ENCODE measurements around the gene KDM2A. TPM values are rescaled to one million over a fixed set of nuclear protein-coding genes. Genes with fewer than 3 reads are reported as not detected.
A peak's percentile ranks its signal among the peaks of the same experiment; 100 is the strongest.

KDM2A gene
- total and polyA plus RNA-seq, 2 of the 13 experiments (the other 11 are each of a cell fraction or from before 2014, with no cell fraction given), result 31.3 to 31.4 TPM

GRCh38 chr11:67239783-67240575, 120.9 kb downstream of the KDM2A start (continued):
- TF ChIP-seq ZNF546 (CRISPR knock-in tag; conservative IDR thresholded peaks at IDR 0.05) (no peak), SIN3A (IDR thresholded peaks at IDR 0.05; ENCODE audit: borderline replicate concordance, low read depth, low read length) (peak; percentile 94; the same call in 1 of the 2 replicates), PRDM10 (CRISPR knock-in tag; IDR thresholded peaks at IDR 0.05; ENCODE audit: low read depth) (peak; percentile 74), PHF20 (CRISPR knock-in tag; IDR thresholded peaks at IDR 0.05) (0 out of 2 replicates have a peak, but pooled peaks have one; percentile 27), TARDBP (CRISPR knock-in tag; IDR thresholded peaks at IDR 0.05) (peak; percentile 31; the same call in 1 of the 2 replicates), ZNF333 (CRISPR knock-in tag; IDR thresholded peaks at IDR 0.05; ENCODE audit: borderline replicate concordance) (no peak), SMYD3 (CRISPR knock-in tag; IDR thresholded peaks at IDR 0.05) (no peak), ZNF263 (CRISPR knock-in tag; IDR thresholded peaks at IDR 0.05) (peak; percentile 44; the same call in 1 of the 2 replicates), ZNF3 (CRISPR knock-in tag; IDR thresholded peaks at IDR 0.05) (no peak), ZNF781 (CRISPR knock-in tag; IDR thresholded peaks at IDR 0.05; ENCODE audit: borderline replicate concordance, not compliant biosample characterization) (no peak), ZNF235 (CRISPR knock-in tag; IDR thresholded peaks at IDR 0.05; ENCODE audit: borderline replicate concordance) (no peak), ZNF784 (CRISPR knock-in tag; IDR thresholded peaks at IDR 0.05; ENCODE audit: borderline replicate concordance) (no peak), E2F5 (CRISPR knock-in tag; conservative IDR thresholded peaks at IDR 0.05) (no peak), MXI1 (IDR thresholded peaks at IDR 0.05; ENCODE audit: borderline replicate concordance, low read depth, low read length) (peak; percentile 94; the same call in 2 of the 3 replicates), ZFX (CRISPR knock-in tag; IDR thresholded peaks at IDR 0.05; ENCODE audit: low read depth) (peak; percentile 81), MYNN (CRISPR knock-in tag; IDR thresholded peaks at IDR 0.05; ENCODE audit: low read depth) (peak; percentile 83), ZNF605 (CRISPR knock-in tag; IDR thresholded peaks at IDR 0.05) (peak; percentile 83)
- TF ChIP-seq, protein P1, sequence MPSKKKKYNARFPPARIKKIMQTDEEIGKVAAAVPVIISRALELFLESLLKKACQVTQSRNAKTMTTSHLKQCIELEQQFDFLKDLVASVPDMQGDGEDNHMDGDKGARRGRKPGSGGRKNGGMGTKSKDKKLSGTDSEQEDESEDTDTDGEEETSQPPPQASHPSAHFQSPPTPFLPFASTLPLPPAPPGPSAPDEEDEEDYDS (CRISPR knock-in tag; IDR thresholded peaks at IDR 0.05), result peak; percentile 97
- TF ChIP-seq, protein P2, sequence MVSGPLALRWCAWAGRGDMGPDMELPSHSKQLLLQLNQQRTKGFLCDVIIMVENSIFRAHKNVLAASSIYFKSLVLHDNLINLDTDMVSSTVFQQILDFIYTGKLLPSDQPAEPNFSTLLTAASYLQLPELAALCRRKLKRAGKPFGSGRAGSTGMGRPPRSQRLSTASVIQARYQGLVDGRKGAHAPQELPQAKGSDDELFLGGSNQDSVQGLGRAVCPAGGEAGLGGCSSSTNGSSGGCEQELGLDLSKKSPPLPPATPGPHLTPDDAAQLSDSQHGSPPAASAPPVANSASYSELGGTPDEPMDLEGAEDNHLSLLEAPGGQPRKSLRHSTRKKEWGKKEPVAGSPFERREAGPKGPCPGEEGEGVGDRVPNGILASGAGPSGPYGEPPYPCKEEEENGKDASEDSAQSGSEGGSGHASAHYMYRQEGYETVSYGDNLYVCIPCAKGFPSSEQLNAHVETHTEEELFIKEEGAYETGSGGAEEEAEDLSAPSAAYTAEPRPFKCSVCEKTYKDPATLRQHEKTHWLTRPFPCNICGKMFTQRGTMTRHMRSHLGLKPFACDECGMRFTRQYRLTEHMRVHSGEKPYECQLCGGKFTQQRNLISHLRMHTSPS (CRISPR knock-in tag; IDR thresholded peaks at IDR 0.05; ENCODE audit: low read depth), result peak; percentile 48; the same call in 1 of the 2 replicates
